GM19023 (cell line): ENCODE results near the gene PDE3A.
"Not testable (repeated sequence)": the region's sequence is repeated elsewhere in the genome, so short reads cannot be mapped to it uniquely, and the experiment has no call there.

Experiments used
- ATAC-seq: cut with Tn5 transposase; IDR thresholded peaks from one replicate; pipeline ENCODE4 v1.9.1; 2021; ENCODE audit warnings: mild to moderate bottlenecking, moderate library complexity; ENCODE audit not compliant: unreplicated experiment

The PDE3A gene

DNA sequence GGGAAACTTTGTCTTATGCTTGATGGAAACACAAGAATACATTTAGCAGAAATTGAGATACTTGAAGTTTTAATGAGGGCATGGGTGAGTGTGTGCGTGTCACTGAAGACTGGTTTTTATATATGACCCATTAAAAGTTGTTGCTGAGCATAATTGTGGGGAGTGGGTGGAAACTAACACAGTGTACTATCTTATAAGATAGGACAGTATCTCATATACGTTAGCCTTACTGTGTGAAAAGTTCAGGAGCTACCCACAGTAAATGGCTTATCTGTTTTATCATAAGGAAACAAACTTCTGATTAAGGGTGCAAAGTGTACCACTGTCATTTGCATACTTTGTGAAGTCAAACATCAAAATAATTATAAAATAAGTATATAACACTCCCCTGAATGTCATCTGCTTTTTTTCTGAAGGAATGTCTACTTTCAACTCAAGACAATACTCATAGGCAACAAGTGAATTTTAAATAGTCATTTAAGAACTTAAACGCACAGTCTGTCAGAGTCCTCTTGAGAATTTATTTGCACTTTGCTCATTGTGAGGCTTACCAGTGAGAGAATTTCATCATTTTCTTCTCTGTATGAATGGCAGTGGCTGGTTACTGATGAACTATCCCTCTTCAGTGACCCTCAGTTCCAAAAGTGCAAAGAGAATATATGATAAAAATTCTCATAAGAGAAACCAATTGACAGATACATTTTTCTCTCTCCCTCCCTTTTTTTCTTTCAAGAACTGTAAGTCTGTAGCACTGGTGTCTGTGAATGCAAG lies 4.2 kb downstream of the PDE3A start:
- ATAC-seq: no peak

DNA sequence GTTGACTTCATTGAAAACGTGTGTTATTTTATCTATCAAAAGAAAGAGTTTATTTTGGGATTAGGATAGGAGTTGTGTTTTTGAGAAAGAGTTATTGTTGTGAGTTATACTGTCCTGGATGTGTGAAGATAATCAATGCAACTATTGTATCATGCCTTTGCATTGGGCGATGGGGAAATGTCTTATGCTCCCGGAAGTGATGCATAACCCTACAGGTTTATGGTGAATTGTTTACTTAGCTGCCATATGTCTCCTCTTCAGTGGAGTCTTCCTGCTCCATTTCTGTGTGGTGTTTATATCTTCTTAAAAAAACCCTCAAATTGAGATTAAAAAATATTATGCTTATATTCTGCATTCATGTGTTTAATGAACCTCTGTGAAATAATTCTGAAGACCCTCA lies 6.5 kb downstream of the PDE3A start:
- no peak for ATAC-seq

DNA sequence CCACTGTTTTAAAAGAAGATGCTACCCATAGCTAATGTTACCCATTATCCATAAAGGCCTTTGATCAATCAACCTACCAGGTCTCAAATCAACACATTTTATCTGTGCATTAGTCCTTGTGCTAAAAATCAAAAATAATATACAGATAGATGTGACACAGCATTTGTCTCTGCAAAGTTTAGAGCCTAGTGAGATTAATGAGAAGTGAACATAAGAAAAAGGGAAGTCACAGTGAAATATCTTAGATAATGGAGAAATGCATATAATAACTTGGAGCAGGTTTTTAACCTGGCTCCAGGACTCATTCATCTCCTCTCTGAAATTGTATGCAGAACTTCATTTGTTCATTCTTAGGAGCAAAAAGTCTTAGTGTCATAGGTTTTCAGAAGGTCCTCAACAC lies 7.2 kb downstream of the PDE3A start:
- ATAC-seq: no peak

DNA sequence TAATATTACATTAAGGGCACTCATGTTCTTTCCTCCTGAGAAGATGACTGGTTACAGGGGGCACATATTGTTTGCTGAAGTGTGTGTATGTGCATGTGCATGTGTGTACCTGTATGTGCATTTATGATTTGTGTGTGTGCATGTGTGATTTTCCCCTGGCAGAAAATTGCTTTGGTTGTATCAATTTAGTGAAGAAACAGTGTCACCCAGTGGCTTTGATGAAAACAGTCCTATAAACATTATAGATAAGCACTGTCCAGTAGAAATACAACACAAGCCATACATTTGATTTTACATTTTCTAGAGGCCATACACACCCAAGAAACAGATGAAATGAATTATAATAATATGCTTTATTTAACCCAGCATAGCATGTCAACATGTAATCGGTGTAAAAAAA lies 8.6 kb downstream of the PDE3A start:
- no peak for ATAC-seq

DNA sequence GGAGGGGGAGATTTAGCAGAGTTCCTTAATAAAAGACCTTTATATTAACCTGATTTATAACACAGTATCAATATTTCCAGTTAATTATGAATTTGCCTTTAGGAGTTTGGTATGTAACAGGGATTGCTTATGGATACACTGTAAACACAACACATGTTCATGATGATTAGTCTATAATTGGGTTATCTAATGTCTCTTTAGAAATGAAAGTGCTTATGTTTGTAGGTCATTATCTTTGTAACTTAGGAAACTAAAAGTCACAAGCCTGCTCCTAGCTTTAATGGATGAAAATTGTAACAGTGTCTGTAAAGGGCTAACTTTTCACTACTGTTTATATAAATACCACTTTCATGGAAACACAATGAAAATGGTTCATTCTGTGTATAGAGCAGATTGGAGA lies 9.4 kb downstream of the PDE3A start:
- ATAC-seq: no peak

DNA sequence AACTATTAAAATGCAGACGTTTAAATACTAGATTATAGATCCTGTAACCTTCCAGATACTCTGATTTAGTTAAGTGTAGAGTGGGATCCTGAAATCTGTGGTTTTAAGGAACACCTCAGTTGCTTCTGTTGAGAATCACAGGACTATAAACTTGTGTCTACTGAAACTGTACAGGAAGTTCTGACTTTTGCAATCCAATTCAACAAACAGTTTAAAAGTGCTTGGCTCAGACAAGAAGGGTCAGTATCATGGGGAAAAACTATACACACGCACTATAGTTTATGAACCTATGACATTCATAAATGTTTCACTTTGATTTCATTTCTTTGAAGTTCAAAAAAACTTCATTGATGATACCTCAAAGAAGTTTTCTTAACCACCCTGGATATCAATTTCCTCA lies 13.8 kb downstream of the PDE3A start:
- no peak for ATAC-seq

DNA sequence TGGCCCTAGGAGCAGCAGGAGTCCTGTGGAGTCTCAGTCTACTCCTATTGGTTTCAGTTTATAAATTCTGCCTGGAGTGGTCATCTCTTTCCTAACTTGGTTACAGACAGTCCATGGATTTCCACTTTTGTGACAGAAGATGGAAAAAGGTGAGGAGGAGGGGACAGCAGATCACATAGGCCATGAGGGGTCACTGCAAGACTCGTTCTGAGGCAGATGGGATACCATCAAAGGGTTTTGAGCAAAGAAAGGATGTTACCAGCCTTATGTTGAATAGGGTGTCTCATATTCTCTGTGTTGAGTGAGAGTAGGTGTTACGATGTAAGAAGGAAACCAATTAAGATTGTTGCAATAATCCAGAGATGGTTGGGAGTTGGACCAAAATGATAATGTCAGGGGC lies 15.3 kb downstream of the PDE3A start:
- ATAC-seq: no peak

DNA sequence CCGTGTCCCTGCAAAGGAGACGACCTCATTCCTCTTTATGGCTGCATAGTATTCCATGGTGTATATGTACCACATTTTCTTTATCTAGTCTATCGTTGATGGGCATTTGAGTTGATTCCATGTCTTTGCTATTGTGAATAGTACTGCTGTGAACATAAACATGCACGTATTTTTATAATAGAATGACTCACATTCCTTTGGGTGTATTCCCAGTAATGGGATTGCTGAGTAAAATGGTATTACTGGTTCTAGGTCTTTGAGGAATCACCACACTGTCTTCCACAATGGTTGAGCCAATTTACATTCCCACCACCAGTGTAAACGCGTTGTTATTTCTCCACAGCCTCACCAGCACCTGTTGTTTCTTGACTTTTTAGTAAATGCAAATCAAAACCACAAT lies 16.5 kb downstream of the PDE3A start:
- not testable (repeated sequence) for ATAC-seq

DNA sequence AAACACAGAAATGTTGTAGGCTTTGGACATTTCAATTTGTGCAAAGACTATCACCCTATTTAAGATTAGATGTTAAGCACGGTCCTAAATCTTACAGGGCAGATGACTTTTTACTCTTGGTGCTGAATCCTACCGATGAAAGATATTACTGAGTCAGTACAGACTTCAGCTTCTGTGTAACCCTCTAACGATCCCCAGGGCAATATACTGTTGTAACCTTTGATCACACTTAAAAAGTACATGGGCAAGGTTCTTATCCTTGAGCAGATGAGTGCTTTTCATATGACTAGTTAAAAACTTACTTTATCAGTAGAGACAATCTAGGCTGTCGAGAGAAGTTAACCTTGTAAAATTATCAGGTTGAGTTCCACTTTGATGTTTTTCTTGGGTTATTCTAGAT lies 22.5 kb downstream of the PDE3A start:
- ATAC-seq: no peak

DNA sequence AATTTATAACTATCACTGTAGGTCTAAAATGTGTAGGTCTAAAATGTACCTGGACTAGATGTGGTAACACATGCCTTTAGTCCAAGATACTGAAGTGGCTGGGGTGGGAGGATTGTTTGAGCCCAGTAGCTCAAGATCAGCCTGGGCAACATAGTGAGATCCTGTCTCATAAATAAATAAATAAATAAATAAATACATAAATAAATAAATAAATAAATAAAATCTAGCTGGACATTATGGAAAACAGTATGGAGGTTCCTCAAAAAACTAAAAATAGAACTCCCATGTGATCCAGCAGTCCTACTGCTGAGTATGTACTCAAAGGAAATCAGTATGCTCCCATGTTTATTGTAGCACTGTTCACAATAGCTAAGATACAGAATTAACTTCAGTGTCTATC lies 24.0 kb downstream of the PDE3A start:
- no peak for ATAC-seq

DNA sequence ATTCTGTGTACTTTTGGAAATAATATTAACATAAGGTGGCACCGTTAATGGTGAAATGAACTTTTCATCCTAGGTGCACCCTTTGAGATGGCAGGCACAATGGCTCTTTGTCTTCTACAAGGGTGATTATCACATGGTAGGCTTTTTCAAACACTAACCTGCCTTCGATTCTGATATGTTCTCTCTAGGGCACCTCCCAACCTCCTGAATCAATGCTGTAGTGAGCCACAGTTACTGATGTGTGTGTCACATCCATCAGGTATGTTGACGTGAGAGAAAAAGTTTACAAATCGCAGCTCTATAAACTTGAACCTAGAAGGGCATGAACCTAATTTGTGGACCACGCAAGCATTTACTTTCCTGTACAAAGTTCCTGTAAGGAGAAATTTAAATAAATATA lies 25.4 kb downstream of the PDE3A start:
- no peak for ATAC-seq

DNA sequence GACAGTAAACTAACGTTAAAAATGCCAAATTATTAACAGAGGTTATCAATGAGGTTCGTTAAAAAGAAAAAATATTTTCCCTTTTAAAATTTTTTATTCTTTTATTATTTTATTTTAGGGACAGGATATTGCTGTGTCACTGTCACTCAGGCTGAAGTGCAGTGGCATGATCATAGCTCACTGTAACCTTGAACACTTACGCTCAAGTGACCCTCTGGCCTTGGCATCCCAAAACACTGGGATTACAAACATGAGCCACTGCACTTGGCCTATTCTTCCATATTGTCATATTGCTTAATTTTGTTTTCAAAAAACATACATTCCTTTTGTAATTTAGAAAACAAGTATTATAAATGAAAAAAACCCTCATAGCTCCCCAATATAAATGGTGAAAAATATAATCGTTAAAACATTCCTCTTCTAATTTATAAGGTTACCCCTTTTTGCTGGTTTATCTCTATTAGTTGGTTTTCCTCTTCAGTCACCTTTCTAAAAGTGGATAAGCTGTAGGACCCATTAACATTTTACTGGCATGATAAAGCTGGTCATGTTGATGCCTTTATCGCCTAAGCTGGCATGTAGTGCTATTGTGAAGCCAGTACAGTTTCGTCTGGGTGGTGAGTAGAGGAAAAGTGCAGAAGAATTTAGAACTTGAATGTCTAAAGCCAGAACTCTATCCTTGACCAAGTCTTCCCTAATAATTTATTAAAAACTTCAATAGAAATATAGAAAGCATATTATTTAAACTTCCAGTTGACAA lies 27.6 kb downstream of the PDE3A start:
- no peak for ATAC-seq

DNA sequence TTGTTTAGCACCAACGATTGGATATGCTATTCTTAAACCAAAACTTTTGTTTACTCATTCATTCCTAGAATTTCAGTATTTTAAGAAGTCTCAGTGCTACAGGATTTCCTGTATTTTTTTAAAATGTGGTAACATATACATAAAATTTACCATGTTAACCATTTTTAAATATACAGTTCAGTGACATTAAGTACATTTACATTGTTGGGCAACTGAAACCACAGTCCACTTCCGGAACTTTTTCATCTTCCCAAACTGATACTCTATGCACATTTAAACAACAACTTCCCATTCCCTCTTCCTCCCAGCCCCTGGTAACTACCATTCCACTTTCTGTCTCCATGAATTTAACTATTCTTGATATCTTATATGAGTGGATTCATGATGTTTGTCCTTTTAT lies 30.3 kb downstream of the PDE3A start:
- ATAC-seq: no peak

DNA sequence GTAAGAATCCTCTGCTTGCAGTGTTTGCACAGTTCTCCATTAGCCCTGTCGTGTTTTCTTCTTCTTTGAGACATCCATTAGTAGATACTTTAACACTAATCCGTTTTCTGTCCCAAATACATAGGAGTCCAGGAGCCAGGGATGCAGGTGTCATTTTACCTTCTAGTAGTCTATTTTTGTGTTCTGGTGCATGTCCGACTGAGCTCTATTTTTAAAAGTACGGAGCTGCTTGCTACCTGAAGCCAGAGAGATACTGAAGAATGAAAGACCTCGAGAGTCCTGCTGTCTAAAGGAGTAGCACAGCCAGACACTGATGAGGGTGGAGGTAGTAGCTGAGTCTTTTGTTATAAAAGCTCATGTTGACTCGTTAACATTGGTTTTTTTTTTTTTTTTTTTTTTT lies 31.7 kb downstream of the PDE3A start:
- no peak for ATAC-seq

DNA sequence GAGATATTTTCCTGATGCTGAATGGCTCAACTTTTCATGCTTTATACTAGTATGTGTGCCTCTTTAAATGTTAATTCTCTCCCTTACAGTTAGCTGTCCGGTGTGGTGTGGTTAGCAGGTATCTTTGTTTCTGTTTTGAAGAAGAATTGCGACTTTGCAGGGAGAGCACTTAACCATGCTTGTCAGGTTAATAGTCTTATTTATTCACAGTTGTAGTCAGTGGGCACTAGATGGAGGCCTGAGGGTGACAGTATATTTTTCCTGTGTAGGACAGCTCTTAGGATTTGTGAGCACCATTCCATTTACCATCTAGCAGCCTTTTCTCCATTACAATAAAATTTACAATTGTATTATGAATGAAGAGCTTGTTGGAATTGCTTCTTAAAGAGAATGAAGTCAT lies 34.9 kb downstream of the PDE3A start:
- no peak for ATAC-seq

DNA sequence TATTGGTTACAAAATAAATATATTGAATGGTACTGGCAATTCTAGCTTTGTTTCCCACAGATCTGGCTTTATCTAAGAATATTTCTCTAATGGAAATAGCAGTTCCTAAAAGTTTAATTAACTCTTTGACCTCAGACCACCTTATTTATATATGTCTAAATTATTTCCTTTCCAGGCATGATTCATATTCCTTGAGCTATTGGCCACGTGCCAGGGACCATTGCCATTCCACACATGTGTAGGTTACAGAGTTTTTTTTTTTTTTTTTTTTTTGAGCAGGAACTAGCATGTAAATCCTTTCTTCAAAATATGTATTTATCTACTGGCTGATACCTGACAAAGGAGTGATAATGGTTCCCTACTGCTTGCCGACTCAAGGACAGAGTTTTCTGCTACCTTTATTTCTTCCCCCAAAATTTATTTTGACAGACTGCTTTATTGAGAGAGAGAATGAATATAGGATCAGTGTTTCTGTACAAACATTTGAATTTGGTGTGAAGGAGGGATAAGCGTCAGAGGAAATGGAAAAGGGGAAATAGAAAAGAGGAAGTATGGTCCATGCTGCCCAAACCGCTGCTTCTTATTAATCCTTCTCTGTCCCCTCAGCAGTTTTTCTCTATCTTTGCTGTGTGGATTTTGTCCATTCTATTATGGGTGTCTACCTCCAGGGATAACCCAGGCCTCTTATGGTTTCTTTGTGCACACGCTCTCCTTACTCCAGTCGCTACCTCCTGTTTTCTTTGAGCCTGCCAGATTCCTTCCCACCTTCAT lies 36.4 kb downstream of the PDE3A start:
- ATAC-seq: no peak

DNA sequence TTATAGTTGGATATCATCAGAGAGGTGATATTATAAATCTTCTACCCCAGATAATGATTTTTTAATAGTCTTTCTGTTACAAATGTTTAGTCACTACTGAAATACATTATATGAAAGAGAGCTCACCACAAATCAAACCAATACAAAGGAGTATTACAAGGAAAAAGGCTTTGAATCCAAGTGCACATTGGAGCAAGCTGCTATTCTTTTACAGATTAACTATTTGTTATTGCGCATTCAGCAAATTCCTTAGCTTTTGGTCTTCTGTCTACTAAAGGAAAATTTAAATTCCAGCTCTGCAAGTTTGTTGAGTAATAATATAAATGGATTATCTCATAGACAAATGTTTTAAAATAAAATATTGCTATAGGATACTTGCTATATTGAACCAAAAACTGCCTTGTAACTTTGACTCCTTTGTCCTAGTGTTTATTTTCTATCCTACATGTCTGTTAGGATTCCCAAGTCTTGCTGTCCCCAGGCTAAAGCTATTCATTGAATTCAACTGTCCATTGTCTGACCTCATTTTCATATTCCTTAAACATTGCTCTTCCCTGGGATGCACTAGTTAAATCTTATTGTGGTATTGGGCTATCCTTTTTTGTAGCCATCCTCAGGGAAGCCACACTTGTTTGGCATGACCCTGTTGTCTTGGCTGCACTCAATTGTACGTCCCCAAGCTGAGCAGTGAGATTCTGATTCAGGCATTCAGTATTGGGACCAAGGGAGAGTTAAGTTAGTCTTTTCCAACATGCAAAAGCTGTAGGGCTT lies 41.5 kb downstream of the PDE3A start:
- no peak for ATAC-seq

DNA sequence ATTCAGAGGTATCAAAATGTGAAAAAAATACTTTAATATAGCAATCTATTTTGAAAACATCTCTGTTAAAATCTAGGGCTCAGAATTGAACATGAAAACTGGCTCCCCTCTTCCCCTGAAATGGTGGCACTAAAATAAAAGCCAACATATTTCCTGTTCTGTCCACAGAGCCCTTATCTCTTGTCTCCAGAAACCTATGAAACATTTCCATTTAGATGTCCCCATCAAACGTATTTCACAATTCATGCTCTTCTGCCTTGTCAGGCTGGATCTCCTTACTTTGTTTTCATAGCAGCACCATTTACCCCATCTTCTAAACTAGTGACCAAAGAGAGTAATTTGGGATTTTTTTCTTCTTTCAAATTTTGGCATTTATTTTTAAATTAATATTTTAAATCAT lies 42.4 kb downstream of the PDE3A start:
- ATAC-seq: no peak

DNA sequence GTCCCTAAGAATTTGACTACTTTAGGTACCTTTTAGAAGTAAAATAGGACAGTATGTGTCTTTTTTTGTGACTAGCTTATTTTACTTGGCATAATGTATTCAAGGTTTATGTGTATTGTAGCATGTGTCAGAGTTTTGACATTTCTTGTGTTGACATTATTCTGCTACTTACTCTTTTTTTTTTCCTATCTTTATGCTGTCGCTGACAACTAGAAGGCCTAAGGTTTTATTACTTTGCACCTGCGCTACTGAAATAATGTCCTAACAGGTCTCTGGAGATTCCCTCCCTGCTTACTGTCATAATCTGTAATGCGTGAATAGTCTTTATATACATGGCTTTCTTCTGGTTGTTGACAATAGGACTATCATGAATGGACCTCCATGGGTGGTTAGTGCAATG lies 43.0 kb downstream of the PDE3A start:
- no peak for ATAC-seq

DNA sequence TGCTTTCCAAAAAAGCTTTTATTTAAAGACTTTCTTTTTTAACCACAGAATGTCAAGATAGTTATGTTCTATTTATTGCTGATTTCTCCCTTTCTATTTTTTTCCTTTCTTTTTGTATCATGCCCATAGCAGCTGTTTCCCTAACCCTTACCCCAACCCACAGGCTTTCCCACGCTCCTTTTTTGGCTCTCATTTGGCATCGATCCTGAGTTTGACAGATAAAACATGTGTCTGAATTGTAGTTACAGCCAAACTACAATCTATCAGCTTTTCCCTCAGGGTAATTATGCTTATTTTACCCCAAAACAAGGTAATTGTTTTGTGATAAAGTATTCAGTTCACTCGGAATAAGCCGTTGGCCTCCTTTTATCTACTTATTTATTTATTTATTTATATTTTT lies 46.7 kb downstream of the PDE3A start:
- no peak for ATAC-seq

DNA sequence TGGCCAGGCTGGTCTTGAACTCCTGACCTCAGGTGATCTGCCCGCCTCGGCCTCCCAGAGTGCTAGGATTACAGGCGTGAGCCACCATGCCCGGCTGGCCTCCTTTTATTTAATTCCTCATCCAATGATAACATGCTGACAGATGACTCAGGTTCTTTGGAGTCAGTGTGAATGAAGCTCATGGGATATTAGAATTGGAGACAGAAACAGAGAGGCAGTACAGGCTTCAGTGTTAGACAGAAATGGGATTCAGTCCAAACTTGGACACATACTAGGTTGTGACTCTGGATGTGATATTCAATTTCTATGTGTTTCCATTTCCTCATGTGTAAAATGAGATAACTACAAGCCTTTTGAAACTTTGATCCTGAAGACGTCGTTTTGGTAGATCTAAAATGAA lies 47.3 kb downstream of the PDE3A start:
- ATAC-seq: no peak
